GM12878 (cell line): ENCODE measurements around the gene ZNF527.

Source experiments
- ATF3 ChIP-seq: IDR thresholded peaks from 2 replicates; pipeline ENCODE4 v1.6.1; 2011; ENCODE audit warnings: low read depth, mild to moderate bottlenecking, low read length, moderate library complexity, borderline replicate concordance; ENCODE audit errors: extremely low read depth
- CHD4 ChIP-seq: fragments of 200-600 bp; sonication (generic); IDR thresholded peaks from 2 replicates; pipeline ENCODE4 v1.6.1; 2016; ENCODE audit warnings: mild to moderate bottlenecking
- CTCF ChIP-seq, 3 experiments: IDR thresholded peaks in 2 of 3; conservative IDR thresholded peaks in 1 of 3; 2 replicates each; pipeline ENCODE4 v1.5.1; 2011; ENCODE audit warnings: low read depth in 3 of 3, low read length in 3 of 3, mild to moderate bottlenecking in 3 of 3, control low read depth in 2 of 3, moderate library complexity in 2 of 3, inconsistent platforms in 1 of 3, mixed read lengths in 1 of 3; ENCODE audit not compliant: control insufficient read depth in 2 of 3, insufficient read depth in 1 of 3; ENCODE audit errors: extremely low read depth in 1 of 3
- EED ChIP-seq: sonication (generic); IDR thresholded peaks from 2 replicates; pipeline ENCODE4 v1.6.1; 2016; ENCODE audit warnings: antibody characterized with exemption, low read depth
- MAX ChIP-seq: IDR thresholded peaks from 2 replicates; pipeline ENCODE4 v1.6.1; 2012; ENCODE audit warnings: low read depth, low read length, improper control_type of control experiment
- MYC ChIP-seq: IDR thresholded peaks from 2 replicates; pipeline ENCODE4 v1.6.1; 2011; ENCODE audit warnings: mild to moderate bottlenecking, low read length, moderate library complexity, inconsistent platforms; ENCODE audit not compliant: insufficient read depth, insufficient replicate concordance, insufficient read length, severe bottlenecking
- NRF1 ChIP-seq: conservative IDR thresholded peaks from 2 replicates; pipeline ENCODE4 v1.6.1; 2011; ENCODE audit warnings: mild to moderate bottlenecking, low read depth, low read length, improper control_type of control experiment
- POLR2A ChIP-seq: IDR thresholded peaks from 2 replicates; pipeline ENCODE4 v1.6.1; 2011; ENCODE audit warnings: low read depth, mild to moderate bottlenecking, low read length
- POLR2AphosphoS5 ChIP-seq: IDR thresholded peaks from 2 replicates; pipeline ENCODE4 v1.6.1; 2011; ENCODE audit warnings: mild to moderate bottlenecking, low read length, inconsistent platforms
- PRDM15 ChIP-seq: fragments of 450-650 bp; formaldehyde crosslinking; IDR thresholded peaks from 2 replicates; pipeline ENCODE4 v1.4.0; 2020; ENCODE audit warnings: mild to moderate bottlenecking, moderate library complexity
- REST ChIP-seq: IDR thresholded peaks from 2 replicates; pipeline ENCODE4 v1.6.1; 2012; ENCODE audit warnings: mild to moderate bottlenecking, low read depth, low read length
- SMC3 ChIP-seq: IDR thresholded peaks from 2 replicates; pipeline ENCODE4 v1.6.1; 2011; ENCODE audit warnings: low read length, improper control_type of control experiment, borderline replicate concordance
- SREBF1 ChIP-seq: IDR thresholded peaks from 2 replicates; pipeline ENCODE4 v1.6.1; 2012; ENCODE audit warnings: mild to moderate bottlenecking, low read length
- TCF3 ChIP-seq: IDR thresholded peaks from 2 replicates; pipeline ENCODE4 v1.6.1; 2012; ENCODE audit warnings: low read depth, mild to moderate bottlenecking, low read length, borderline replicate concordance; ENCODE audit not compliant: insufficient read depth

- TF ChIP-seq SMC3 (no peak), POLR2AphosphoS5 (no peak), CTCF (IDR thresholded peaks at IDR 0.05 in 2 of 3, conservative IDR thresholded peaks at IDR 0.05 in 1 of 3; ENCODE audit: control insufficient read depth in 2 of 3, extremely low read depth in 1 of 3, insufficient read depth in 1 of 3, low read depth in 3 of 3, low read length in 3 of 3) (no peak), PRDM15 (no peak), NRF1 (no peak), EED (no peak), ATF3 (no peak), REST (no peak), MAX (no peak), CHD4 (no peak), POLR2A (no peak), MYC (no peak), TCF3 (no peak), SREBF1 (no peak)
These were observed 15.0 kb upstream of the ZNF527 start for GRCh38 chr19:37355901-37356300.
